BE2C (cell line): ENCODE results near the gene PLPP4.

Experiments used
- DNase-seq: peaks from one replicate; pipeline ENCODE4 v3.0.0-alpha.2; 2020
- H3K27me3 ChIP-seq: fragments of 250-450 bp; sonication (Bioruptor Pico); 2 replicates; pipeline ENCODE4 v1.5.1; 2020; ENCODE audit warnings: mild to moderate bottlenecking
- H3K36me3 ChIP-seq: fragments of 250-450 bp; sonication (Bioruptor Pico); 2 replicates; pipeline ENCODE4 v1.5.1; 2020; ENCODE audit warnings: mild to moderate bottlenecking
- H3K4me1 ChIP-seq: fragments of 250-450 bp; sonication (Bioruptor Pico); 2 replicates; pipeline ENCODE4 v1.5.1; 2020
- H3K4me3 ChIP-seq: 2 replicates; pipeline ENCODE4 v1.5.1; 2011; ENCODE audit warnings: low read depth, low read length
- H3K9me3 ChIP-seq: fragments of 250-450 bp; sonication (Bioruptor Pico); 2 replicates; pipeline ENCODE4 v1.5.1; 2020
- TF ChIP-seq, protein P1 (sequence below): IDR thresholded peaks from 2 replicates; pipeline ENCODE4 v1.5.1; 2012; ENCODE audit warnings: mild to moderate bottlenecking, low read depth, low read length

PLPP4 gene

DNA sequence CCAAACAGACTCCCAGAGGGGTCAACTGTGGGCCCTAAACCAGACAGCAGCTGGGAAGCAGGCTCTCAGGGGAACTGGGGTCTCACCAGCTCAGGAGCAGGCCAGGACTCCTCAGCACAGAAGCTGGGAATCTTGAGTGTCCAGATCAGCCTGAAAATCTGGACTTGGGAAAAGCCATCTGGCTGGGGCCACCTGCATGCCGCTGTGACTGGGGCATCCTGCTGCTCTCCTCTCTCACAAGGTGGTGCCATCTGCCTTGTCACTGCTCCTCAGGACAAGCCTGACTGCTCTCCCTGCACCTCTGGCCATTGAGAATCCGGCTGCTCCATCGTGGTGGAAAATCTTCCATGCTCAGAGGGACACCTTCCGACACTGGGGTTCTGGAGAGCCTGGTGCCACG is 141.4 kb downstream of the PLPP4 start:
- DNase-seq = peak; percentile 62
- TF ChIP-seq, protein P1, sequence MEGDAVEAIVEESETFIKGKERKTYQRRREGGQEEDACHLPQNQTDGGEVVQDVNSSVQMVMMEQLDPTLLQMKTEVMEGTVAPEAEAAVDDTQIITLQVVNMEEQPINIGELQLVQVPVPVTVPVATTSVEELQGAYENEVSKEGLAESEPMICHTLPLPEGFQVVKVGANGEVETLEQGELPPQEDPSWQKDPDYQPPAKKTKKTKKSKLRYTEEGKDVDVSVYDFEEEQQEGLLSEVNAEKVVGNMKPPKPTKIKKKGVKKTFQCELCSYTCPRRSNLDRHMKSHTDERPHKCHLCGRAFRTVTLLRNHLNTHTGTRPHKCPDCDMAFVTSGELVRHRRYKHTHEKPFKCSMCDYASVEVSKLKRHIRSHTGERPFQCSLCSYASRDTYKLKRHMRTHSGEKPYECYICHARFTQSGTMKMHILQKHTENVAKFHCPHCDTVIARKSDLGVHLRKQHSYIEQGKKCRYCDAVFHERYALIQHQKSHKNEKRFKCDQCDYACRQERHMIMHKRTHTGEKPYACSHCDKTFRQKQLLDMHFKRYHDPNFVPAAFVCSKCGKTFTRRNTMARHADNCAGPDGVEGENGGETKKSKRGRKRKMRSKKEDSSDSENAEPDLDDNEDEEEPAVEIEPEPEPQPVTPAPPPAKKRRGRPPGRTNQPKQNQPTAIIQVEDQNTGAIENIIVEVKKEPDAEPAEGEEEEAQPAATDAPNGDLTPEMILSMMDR = peak; percentile 30; the same call in 1 of the 2 replicates
- Histone ChIP-seq H3K36me3 (no peaks in the 10 kb centered on the region), H3K4me3 (no peak overlapping the region), H3K4me1 (peaks cover 30% of the 10 kb centered on the region), H3K27me3 (no peaks in the 10 kb centered on the region), H3K9me3 (no peaks in the 10 kb centered on the region)

DNA sequence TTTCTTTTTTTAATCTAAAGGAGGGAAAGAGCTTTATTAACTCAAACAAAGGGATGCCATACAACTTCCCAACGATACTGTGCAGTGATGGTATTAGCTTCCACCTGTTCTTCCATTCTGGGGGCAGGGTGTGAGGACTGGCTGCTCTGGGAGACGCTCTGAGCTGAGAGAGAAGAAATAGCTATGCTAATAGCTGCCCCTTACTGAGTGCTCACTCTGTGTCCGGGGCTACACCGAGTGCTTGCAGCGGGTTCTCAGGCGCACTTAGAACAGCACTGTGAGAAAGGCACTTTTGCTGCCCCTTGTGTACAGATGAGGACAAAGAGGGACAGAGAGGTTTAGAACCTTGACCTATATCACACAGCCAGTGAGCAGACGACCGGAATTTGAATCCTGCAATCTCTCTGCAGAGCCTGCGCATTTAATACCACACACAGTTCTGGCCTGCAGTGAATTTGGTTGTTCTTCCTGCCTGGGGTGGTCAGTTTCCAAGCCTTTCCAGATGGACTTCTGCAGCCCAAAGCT is 142.2 kb downstream of the PLPP4 start:
- Histone ChIP-seq H3K4me3 (no peak overlapping the region), H3K36me3 (no peaks in the 10 kb centered on the region), H3K27me3 (no peaks in the 10 kb centered on the region), H3K4me1 (peaks cover 25% of the 10 kb centered on the region), H3K9me3 (no peaks in the 10 kb centered on the region)
- TF ChIP-seq, protein P1 = no peak
- no peak for DNase-seq

DNA sequence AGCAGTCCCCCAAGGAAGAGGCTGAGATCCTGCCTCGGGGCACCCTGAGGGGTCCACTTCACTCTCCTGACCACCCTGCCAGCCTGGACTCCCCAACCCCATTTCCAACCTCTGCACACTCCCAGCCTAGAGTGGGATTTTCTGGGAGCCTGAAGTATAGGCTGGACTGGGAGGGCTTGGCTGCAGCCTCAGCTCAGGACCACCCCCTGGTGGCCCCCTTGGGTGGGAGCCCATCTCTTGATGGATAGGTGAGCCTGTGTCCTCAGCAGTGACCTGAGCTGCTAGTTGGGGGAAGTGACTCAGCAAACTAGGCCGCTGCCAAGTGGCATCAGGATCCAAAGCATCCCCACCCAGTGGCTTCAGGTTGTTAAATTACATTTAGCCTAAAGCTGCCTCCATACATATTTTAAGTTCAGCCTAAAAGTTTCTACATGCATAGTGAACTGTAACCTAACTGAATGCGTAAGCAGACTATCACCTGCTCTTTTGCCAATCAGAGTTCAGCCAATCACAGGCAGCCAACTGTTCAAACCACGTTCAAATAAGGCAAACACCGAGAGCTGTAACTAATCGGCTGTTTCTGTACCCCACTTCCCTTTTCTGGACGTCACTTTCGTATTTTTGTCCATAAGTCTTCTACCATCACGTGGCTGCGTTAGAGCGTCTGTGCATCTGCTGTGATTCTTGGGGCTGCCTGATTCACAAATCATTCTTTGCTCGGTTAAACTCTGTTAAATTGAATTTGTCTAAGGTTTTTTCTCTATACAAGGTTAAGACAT is 144.0 kb downstream of the PLPP4 start:
- TF ChIP-seq, protein P1 = peak; percentile 83
- H3K4me3 ChIP-seq = no peak overlapping the region
- H3K27me3 ChIP-seq = no peaks in the 10 kb centered on the region
- peak; percentile 74 for DNase-seq
- peaks cover 12% of the 10 kb centered on the region for H3K4me1 ChIP-seq
- H3K9me3 ChIP-seq = no peaks in the 10 kb centered on the region
- H3K36me3 ChIP-seq = no peaks in the 10 kb centered on the region

DNA sequence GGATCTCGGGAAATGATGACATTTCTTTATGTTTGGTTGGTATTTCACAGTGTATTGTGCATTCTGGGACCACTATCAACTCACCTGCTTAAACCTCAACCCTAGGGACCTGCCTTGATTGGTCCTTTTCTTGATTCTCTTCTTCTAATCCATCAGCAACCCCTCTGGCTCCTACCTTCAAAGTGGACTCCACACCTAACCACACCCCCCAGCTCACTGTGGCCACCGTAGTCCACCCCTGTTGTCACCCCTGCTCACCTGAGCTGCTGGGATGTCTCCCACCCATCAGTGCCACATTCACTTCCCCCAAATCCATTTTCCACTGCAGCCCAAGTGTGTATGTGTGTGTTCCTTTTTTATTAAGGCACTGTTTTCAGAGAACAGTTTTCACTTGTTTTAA is 145.0 kb downstream of the PLPP4 start:
- no peak for DNase-seq
- Histone ChIP-seq H3K27me3 (no peaks in the 10 kb centered on the region), H3K36me3 (no peaks in the 10 kb centered on the region), H3K9me3 (no peaks in the 10 kb centered on the region), H3K4me1 (peaks cover 12% of the 10 kb centered on the region), H3K4me3 (no peak overlapping the region)
- TF ChIP-seq, protein P1 = no peak

DNA sequence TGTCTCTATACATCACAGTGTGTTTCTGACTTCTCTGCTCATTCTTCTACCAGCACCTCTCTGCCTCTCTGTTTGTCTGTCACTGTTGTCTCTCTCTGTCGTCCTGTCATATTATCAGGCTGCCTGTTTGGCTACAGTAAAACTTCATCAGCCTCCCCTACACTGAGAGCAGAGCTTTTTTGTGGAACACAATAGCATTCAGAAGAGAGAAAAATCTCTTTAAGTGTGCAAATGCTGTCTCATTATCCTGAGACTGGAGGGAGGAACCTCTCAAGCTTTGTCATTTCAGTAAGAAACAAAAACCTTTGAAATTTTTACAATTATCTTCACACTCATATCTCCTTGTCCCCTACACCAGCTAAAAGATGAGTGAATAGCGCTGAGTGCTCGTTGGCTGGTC is 148.4 kb downstream of the PLPP4 start:
- no peaks in the 10 kb centered on the region for H3K4me1 ChIP-seq
- H3K4me3 ChIP-seq = no peak overlapping the region
- H3K36me3 ChIP-seq = no peaks in the 10 kb centered on the region
- H3K27me3 ChIP-seq = no peaks in the 10 kb centered on the region
- TF ChIP-seq, protein P1 = no peak
- DNase-seq = no peak
- H3K9me3 ChIP-seq = no peaks in the 10 kb centered on the region

DNA sequence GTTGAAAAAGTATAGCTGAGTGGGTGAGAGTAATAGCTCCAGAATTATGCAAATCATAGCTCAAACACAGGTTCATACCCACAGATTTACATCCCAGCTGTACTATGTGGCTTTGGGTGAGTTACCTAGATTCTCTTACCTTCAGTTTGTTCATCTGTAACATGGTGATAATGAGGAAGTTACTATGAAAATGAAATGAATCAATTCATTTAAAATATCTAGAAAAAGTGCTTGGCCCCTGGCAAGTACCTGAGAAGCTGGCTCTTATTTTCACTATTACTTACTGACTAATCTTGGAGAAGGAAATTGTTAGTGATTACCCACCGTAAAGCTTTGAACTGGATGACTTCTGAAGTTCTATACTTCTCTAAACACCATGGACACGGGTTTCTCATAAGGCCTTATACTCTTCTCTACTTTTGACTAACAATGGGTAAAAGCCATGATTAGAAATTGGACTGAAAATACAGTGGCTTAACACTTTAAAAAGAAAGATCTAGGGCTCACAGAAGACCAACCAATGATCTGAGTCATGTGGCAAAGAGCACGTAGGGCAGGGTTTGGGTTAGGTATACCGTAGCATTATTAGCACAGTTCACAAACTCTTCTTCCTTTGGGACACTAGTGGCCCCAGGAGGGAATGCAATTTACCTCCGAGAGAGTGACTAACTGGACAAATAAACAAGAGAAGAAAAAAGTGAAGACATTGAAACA is 149.2 kb downstream of the PLPP4 start:
- DNase-seq = no peak
- H3K4me1 ChIP-seq = no peaks in the 10 kb centered on the region
- TF ChIP-seq, protein P1 = no peak
- no peak overlapping the region for H3K4me3 ChIP-seq
- H3K36me3 ChIP-seq = no peaks in the 10 kb centered on the region
- no peaks in the 10 kb centered on the region for H3K27me3 ChIP-seq
- H3K9me3 ChIP-seq = no peaks in the 10 kb centered on the region
